T47D (cell line): ENCODE data around the gene SF3B3.
"Not testable (repeated sequence)": the region's sequence is repeated elsewhere in the genome, so short reads cannot be mapped to it uniquely, and the experiment has no call there.

Experiments
- DNase-seq, 2 experiments: peaks; one replicate each; pipeline versions ENCODE4 v3.0.0 to v3.0.0-alpha.2; 2011 to 2012; ENCODE audit warnings: low read depth in 1 of 2, low spot score in 1 of 2
- JUND ChIP-seq: IDR thresholded peaks from 2 replicates; pipeline ENCODE4 v1.6.1; 2012; ENCODE audit warnings: low read depth
- in situ Hi-C: cut with HindIII; loops from 2 replicates; pipeline ENCODE4 v1.10.0; 2016; ENCODE audit warnings: low sequenced_read_pairs, low pct_unique_long_range_greater_than_20kb

Gene SF3B3

DNA sequence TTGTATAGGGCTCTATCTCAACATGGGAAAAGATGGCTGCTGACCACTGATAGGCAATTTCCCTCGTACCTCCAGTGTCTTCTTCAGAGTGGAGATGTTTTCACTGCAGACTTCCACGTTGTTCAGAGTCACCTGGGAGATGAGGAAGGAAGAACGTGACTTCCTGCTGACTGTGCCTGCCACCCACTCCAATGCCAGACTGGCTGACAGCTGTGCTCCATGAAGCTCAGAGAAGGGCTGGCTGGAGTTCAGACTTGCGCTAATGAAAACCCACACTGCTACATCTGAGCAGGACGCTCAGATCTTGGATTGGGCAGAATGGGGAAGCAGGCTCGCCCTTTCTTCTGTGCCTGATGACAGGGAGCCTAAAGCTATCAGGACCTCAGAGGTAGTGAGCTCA lies 33.4 kb upstream of the SF3B3 start:
- TF ChIP-seq JUND = no peak
- in situ Hi-C loops = no loop called here
- no peak for DNase-seq

DNA sequence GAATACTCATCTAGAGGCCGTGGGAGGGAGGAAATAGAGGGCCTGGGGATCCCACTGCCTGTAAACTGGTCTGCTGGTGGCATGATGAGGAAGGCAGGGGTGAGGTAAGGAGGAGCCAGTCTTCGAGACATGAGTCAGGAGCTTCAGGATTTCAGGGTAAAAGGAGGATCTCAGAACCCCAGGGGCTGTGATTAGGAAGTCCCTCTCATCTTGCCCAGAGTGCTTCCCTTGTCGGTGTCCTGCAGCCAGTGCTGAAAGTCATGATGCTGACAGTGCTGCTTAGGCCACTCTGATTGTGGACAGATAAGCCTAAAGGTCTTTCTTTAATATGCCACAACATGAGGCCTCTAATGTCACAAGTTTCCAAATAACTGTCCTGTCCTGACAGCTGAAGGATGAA lies 29.8 kb upstream of the SF3B3 start:
- no peak for DNase-seq
- TF ChIP-seq JUND = no peak
- in situ Hi-C loops = no loop called here

DNA sequence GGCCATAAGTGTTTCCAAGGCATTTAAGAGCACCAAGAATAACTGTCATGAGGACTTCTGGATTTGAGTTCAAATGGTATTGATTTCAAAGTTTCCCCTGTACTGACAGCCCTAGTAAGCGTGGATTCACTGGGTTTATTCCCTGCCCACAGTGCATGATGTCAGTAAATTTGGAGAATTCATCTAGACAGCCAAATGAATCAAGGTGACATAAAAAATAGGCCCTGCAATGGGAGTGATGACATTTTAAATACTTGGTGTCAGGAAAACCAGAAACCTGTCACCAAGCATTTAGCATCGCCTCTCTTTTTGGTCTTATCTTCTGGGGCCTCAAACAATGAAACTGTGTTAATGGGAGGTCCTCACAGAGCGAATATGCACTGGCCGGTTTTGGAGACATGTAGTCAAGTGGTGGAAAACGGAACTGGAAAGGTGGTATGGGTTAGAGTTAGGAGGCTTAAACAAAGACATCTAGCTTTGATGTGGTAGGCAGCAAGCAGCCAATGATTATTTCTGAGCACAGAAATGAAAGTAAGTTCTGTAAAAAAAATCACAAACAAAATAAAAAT lies 29.3 kb upstream of the SF3B3 start:
- no peak for DNase-seq
- no peak for TF ChIP-seq JUND
- in situ Hi-C loops = no loop called here

DNA sequence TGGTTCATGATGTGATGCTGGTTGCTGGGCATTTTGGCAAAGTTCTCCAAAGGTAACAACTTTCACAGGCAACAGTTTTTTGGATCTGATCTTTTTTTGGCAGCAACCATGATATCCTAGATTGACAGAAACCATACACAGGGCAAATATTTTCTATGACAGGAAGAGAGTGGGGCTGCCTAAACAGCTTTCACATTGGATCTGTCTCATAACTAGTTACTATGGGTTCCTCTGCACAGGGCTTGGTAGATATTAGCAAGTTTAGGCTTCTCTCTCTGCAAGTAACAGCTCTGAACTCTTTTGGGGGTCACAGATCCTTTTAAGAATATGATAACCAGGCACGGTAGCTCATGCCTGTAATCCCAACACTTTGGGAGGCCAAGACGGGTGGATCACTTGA lies 28.8 kb upstream of the SF3B3 start:
- no peak for DNase-seq
- in situ Hi-C loops = no loop called here
- no peak for TF ChIP-seq JUND

DNA sequence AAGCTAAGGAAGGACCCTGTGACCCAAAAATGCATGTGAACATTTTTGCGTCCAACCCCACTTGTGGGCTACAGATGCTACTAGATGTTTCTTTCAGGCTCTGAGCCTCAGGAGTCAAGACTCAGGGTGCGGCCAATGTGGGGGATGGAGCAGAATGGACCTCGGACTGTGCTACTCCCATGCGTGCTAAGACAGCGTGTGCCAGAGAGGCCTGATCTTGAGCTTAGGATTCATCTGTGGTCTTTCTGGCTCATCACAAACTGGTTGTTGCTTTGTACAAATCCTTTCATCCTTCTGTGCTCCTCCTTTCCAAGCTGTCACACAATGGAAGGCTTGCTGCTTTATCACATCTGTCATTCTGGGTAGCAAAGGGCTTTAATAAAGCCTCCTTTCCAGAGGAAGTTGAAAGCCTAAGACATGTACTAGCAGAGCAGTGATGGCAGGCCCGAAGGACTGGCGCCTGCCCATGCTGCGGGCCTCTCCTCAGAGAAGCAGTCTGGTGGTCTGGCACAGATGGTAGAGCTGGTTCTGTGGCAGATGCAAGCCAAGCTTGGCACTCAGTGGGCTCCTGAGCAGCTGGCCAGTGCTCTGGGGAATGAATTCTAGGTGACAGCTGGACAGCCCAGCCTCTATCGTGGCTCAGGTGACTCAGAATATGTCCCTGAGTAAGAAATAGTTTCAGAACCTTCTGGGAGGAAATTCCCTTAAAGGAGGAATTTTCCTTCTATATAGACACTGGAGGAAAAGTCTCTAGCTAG lies 28.0 kb upstream of the SF3B3 start:
- no peak for DNase-seq
- in situ Hi-C loops = no loop called here
- no peak for TF ChIP-seq JUND

- no peak for TF ChIP-seq JUND
- DNase-seq = no peak
- in situ Hi-C loops = no loop called here
Observed at GRCh38 chr16:70496513-70496912, 27.1 kb upstream of the SF3B3 start.

- peak in 1 of 2 experiments; percentile 24 for DNase-seq
- in situ Hi-C loops = no loop called here
- no peak for TF ChIP-seq JUND
Observed at GRCh38 chr16:70508752-70509151, 14.9 kb upstream of the SF3B3 start.

- DNase-seq = no peak
- TF ChIP-seq JUND = no peak
- in situ Hi-C loops = no loop called here
Observed at GRCh38 chr16:70510216-70510615, 13.4 kb upstream of the SF3B3 start.

- DNase-seq = no peak
- TF ChIP-seq JUND = no peak
- in situ Hi-C loops = no loop called here
Observed at GRCh38 chr16:70511833-70512232, 11.8 kb upstream of the SF3B3 start.

GRCh38 chr16:70512456-70512855 lies 11.2 kb upstream of the SF3B3 start:
- DNase-seq = no peak
- in situ Hi-C loops = no loop called here
- no peak for TF ChIP-seq JUND

DNA sequence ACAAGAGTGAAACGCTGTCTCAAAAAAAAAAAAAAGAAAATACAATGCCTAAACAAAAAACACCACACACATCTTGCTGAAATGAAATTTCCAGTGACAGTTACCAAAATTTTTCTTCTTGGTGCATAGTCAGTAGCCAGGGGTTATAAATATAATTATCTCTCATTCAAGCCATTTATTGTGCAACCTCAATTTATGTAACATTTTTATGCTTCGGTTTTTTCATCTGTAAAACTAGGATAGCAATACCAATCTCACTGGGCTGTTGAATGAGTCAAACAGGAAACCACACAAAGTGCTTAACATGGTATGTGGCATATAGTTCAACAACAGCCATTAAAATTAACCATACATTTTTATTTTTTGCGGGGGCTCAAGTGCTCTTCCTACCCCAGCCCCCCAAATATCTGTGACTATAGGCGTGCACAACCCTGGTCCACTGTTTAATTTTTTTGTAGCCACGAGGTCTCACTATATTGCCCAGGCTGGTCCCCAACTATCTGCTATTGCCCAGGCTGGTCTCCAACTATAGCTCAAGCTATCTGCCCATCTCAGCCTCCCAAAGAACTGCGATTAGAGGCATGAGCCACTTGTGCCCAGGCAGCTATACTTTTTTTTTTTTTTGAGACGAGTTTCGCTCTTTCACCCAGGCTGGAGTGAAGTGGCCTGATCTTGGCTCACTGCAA lies 2.9 kb upstream of the SF3B3 start:
- TF ChIP-seq JUND = no peak
- no peak for DNase-seq
- in situ Hi-C loops = no loop called here

- TF ChIP-seq JUND = no peak
- in situ Hi-C loops = no loop called here
- no peak for DNase-seq
Observed at GRCh38 chr16:70522216-70523075, 1.2 kb upstream of the SF3B3 start.

DNA sequence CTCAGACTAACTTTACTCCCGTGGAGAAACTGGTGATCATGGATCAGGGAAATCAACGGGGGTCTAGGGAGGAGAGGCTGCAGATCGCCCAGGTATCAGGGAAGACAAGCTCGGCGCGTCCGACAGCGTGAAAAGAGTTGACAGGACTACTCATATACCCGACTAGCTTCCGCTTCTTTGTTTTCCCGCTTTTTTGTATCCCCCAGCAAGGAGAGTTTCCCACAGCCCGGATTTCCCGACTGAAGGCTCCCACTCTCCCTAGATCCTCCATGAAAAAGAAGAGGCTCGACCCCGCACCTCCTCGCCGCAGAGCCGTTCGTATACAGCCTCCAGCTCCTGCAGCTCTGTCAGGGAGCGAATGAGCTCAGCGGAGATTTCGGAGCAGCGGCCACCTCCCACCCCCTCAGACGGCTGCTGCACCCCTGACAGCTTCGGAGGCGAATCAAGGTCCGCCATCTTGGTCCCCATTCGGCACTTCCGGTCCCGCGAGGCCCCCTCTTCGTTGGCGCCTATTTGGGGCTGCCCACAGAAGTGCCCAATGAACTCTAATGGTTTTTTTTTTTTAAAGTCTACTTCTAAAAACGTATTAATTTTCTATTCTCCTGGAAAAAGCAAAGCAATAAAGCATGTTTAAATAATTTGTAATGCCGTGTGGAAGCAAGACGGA lies 407 bp upstream of the SF3B3 start, which contains the start of gene COG4:
COG4 (minus strand) TSS at position 479 of the 667 bp plus-strand sequence; CDS start at position 468, 11 bp downstream.
- in situ Hi-C loops = no loop called here
- DNase-seq = peak; percentile 67 to 90
- no peak for TF ChIP-seq JUND

GRCh38 chr16:70524399-70524825 lies 796 bp downstream of the SF3B3 start:
- DNase-seq, in situ Hi-C loops: not testable (repeated sequence)
